ENCODE measurements around the gene RNF217. TPM values are rescaled to one million over a fixed set of nuclear protein-coding genes. Genes with fewer than 3 reads are reported as not detected.
A peak's percentile ranks its signal among the peaks of the same experiment; 100 is the strongest.

The RNF217 gene
- total RNA-seq, 2 donors from 2014 or later: 10.5 to 18.7 TPM

GRCh38 chr6:125004198-125004597 lies 42.0 kb downstream of the RNF217 start:
- H3K36me3 ChIP-seq (replicated peaks in 1 of 2; ENCODE audit: insufficient read depth in 1 of 2, low read depth in 2 of 2): no peaks in the 10 kb centered on the region
- no peak overlapping the region for H3K27ac ChIP-seq
- TF ChIP-seq POLR2A (IDR thresholded peaks at IDR 0.05): no peak
- TF ChIP-seq CTCF (IDR thresholded peaks at IDR 0.05): no peak
- ATAC-seq (no peak), DNase-seq (peak in 1 of 4 donors; percentile 33)
- no peak overlapping the region for H3K4me3 ChIP-seq
- 89 to 90% methylated on average over 1 of the region's 1 CpG for WGBS, 2 donors
- peaks cover 29% of the 10 kb centered on the region for H3K4me1 ChIP-seq
- H3K9me3 ChIP-seq: no peaks in the 10 kb centered on the region
- H3K27me3 ChIP-seq: no peaks in the 10 kb centered on the region
- intact Hi-C loops (cut with DNase I): no loop called here

GRCh38 chr6:125004797-125005595 lies 42.8 kb downstream of the RNF217 start:
- no peaks in the 10 kb centered on the region for H3K9me3 ChIP-seq
- no peaks in the 10 kb centered on the region for H3K36me3 ChIP-seq (replicated peaks in 1 of 2; ENCODE audit: insufficient read depth in 1 of 2, low read depth in 2 of 2)
- TF ChIP-seq POLR2A (IDR thresholded peaks at IDR 0.05): no peak
- no peak for TF ChIP-seq CTCF (IDR thresholded peaks at IDR 0.05)
- intact Hi-C loops (cut with DNase I): no loop called here
- DNase-seq: no peak
- no peak for ATAC-seq
- no peak overlapping the region for H3K4me3 ChIP-seq
- peaks cover 22% of the 10 kb centered on the region for H3K4me1 ChIP-seq
- no peaks in the 10 kb centered on the region for H3K27me3 ChIP-seq
- 93 to 100% methylated on average over 2 of the region's 2 CpGs for WGBS, 2 donors
- no peak overlapping the region for H3K27ac ChIP-seq

GRCh38 chr6:125008261-125008703 lies 46.0 kb downstream of the RNF217 start:
- no peak overlapping the region for H3K27ac ChIP-seq
- 45 to 51% methylated on average over 3 of the region's 3 CpGs for WGBS, 2 donors
- no peak overlapping the region for H3K4me3 ChIP-seq
- H3K36me3 ChIP-seq (replicated peaks in 1 of 2; ENCODE audit: insufficient read depth in 1 of 2, low read depth in 2 of 2): no peaks in the 10 kb centered on the region
- peaks cover 1% of the 10 kb centered on the region for H3K4me1 ChIP-seq
- no peak for DNase-seq
- no peak for ATAC-seq
- intact Hi-C loops (cut with DNase I): no loop called here
- H3K9me3 ChIP-seq: no peaks in the 10 kb centered on the region
- TF ChIP-seq POLR2A (IDR thresholded peaks at IDR 0.05) (no peak), CTCF (IDR thresholded peaks at IDR 0.05) (no peak)
- no peaks in the 10 kb centered on the region for H3K27me3 ChIP-seq

GRCh38 chr6:125008957-125009356 lies 46.7 kb downstream of the RNF217 start:
- H3K4me3 ChIP-seq: no peak overlapping the region
- 75 to 84% methylated on average over 1 of the region's 1 CpG for WGBS, 2 donors
- H3K9me3 ChIP-seq: no peaks in the 10 kb centered on the region
- H3K27ac ChIP-seq: no peak overlapping the region
- no peak for ATAC-seq
- no peaks in the 10 kb centered on the region for H3K27me3 ChIP-seq
- H3K4me1 ChIP-seq: no peaks in the 10 kb centered on the region
- DNase-seq: no peak
- no peaks in the 10 kb centered on the region for H3K36me3 ChIP-seq (replicated peaks in 1 of 2; ENCODE audit: insufficient read depth in 1 of 2, low read depth in 2 of 2)
- no peak for TF ChIP-seq POLR2A (IDR thresholded peaks at IDR 0.05)
- no peak for TF ChIP-seq CTCF (IDR thresholded peaks at IDR 0.05)
- intact Hi-C loops (cut with DNase I): no loop called here

GRCh38 chr6:125009578-125009977 lies 47.3 kb downstream of the RNF217 start:
- Histone ChIP-seq H3K4me1 (no peaks in the 10 kb centered on the region), H3K9me3 (no peaks in the 10 kb centered on the region), H3K36me3 (replicated peaks in 1 of 2; ENCODE audit: insufficient read depth in 1 of 2, low read depth in 2 of 2) (no peaks in the 10 kb centered on the region), H3K4me3 (no peak overlapping the region), H3K27ac (no peak overlapping the region), H3K27me3 (no peaks in the 10 kb centered on the region)
- no peak for ATAC-seq
- 58 to 59% methylated on average over 4 of the region's 4 CpGs for WGBS, 2 donors
- DNase-seq: no peak
- TF ChIP-seq POLR2A (IDR thresholded peaks at IDR 0.05) (no peak), CTCF (IDR thresholded peaks at IDR 0.05) (no peak)
- intact Hi-C loops (cut with DNase I): no loop called here

Data from body of pancreas (tissue), 4 donors.